Skin of body (tissue), 2 donors: Measurements from ENCODE around the gene CDHR2. TPM values are rescaled to one million over a fixed set of nuclear protein-coding genes. Genes with fewer than 3 reads are reported as not detected.

ENCODE experiments used
- DNase-seq: peaks from one replicate; lab custom pipeline; 2025; lab: John Stamatoyannopoulos, UW
- total RNA-seq: library from RNA; depleted of rRNA; stranded (reverse); fragments of >200 nt; gene quantifications from one replicate; pipeline ENCODE4 v1.2.3, GENCODE V29; 2014

The CDHR2 gene, protein sequence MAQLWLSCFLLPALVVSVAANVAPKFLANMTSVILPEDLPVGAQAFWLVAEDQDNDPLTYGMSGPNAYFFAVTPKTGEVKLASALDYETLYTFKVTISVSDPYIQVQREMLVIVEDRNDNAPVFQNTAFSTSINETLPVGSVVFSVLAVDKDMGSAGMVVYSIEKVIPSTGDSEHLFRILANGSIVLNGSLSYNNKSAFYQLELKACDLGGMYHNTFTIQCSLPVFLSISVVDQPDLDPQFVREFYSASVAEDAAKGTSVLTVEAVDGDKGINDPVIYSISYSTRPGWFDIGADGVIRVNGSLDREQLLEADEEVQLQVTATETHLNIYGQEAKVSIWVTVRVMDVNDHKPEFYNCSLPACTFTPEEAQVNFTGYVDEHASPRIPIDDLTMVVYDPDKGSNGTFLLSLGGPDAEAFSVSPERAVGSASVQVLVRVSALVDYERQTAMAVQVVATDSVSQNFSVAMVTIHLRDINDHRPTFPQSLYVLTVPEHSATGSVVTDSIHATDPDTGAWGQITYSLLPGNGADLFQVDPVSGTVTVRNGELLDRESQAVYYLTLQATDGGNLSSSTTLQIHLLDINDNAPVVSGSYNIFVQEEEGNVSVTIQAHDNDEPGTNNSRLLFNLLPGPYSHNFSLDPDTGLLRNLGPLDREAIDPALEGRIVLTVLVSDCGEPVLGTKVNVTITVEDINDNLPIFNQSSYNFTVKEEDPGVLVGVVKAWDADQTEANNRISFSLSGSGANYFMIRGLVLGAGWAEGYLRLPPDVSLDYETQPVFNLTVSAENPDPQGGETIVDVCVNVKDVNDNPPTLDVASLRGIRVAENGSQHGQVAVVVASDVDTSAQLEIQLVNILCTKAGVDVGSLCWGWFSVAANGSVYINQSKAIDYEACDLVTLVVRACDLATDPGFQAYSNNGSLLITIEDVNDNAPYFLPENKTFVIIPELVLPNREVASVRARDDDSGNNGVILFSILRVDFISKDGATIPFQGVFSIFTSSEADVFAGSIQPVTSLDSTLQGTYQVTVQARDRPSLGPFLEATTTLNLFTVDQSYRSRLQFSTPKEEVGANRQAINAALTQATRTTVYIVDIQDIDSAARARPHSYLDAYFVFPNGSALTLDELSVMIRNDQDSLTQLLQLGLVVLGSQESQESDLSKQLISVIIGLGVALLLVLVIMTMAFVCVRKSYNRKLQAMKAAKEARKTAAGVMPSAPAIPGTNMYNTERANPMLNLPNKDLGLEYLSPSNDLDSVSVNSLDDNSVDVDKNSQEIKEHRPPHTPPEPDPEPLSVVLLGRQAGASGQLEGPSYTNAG (N-terminal part only)
- total RNA-seq, result not detected

DNA sequence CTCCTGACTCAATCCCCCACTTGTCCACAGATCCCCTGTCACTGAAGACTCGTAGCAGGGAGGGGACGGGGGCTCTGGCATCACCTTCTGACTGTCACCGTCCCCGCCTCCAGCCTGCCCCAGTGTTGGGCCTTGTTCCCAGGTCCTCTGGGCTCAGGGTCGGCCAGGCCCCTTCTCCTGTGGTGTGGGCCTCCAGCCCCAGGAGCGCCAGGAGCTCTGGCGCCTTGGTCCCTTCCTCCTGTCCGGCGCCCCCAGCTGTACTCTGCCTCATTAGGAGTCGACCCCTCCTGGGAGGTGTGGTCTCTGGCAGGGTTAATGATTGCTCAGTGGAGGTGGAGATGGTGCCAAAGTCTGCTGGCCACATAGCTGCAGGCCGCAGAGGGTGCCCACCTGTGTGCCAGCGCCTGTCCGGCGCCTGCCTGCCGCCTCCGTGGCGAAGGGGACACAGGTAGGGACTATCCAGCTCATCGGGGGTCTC lies at the start of gene CDHR2:
Gene CDHR2, plus strand, starts transcription at position 376 of the 478 bp plus-strand sequence. CDS start 16,011 bp downstream, outside the sequence.
- no peak for DNase-seq

DNA sequence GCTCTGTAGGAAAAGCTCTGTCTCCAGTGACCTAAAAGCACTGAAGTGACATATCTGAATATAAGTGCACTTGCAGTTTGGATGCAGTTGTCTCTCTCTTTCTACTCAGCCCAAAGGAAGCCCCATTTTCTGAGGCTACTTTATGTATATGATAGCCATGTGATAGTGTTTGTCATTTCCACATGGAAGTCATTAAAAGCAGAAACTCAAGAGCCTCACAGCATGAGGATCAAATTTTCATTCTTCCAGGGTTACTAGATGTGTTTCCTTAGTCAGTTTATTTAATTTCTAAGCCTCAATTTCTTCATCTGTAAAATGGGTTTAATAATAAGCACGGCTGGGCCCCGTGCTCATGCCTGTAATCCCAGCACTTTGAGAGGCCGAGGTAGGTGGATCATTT lies 48.6 kb upstream of the CDHR2 start:
- no peak for DNase-seq

DNA sequence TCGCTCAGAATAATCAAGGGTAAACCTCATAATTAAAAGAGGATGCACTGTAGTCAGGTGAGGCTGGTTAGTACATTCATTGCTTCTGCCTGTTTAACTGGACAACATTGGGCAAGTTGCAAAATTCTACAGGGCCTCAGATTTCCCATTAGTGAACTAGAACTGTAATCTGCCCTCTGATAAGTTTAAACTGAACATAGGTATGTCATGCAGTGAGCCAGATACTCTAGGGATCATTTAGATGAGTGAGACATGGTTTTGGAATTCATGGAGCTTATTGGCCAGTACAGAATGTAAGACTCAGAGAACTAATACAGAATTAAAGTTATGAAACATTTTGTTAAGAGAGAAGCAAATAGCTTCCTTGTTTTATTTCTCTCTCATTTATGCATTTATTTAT lies 47.8 kb upstream of the CDHR2 start:
- DNase-seq, result no peak

DNA sequence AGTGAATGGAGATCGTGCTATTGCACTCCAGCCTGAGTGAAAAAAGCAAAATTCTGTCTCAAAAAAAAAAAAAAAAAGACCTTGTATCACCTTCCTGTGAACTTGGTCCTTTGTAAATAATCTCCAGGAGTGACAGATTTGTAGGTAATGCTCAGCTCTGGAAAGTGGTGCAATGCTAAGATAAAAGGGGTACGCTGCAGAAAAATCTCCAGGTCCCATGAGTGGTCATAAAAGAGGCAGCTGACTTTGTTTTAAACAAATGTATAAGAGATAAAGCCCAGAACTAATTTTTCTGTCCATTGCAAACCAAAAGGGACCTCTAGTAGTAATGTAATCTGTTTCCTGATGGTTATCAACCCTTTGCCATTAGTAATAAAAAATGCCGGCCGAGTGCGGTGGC lies 45.6 kb upstream of the CDHR2 start:
- no peak for DNase-seq

DNA sequence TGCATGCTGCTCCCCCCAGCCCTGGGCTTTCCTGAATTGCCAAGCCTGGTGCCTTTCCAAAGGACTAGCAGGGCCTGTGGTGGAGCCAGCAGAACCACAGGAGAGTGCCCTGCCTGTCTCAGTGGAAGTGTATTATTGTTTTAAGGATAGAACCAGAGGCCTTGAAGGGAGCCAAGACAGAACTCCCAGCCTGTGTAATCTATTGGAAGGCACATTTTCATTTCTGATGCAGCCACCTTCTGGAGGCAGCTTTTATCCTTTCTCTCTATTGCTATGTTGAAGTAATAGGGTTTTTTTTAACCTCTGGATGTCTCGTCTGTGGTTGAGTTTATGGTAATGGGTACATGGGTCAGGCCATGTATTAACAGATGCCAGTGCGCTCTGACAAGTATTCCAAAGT lies 41.2 kb upstream of the CDHR2 start:
- DNase-seq, result no peak

DNA sequence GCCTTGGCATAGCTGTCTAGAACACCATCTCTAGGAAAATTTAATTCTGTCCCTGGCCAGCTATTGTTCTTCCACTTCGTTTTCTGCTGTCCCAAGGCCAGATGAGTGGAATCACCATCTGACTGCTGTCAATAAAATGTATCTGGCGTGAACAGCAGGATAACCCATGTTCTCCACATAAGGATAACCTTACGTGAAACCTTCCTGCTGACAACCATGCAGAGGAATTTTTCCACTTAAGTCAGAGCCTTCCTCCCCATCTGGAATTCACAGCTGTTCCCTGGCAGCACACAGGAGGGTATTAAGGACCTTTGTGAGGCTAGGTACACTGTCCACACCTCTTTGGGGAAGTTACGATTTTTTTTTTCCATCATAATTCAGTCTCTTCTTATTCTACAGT lies 40.5 kb upstream of the CDHR2 start:
- no peak for DNase-seq

DNA sequence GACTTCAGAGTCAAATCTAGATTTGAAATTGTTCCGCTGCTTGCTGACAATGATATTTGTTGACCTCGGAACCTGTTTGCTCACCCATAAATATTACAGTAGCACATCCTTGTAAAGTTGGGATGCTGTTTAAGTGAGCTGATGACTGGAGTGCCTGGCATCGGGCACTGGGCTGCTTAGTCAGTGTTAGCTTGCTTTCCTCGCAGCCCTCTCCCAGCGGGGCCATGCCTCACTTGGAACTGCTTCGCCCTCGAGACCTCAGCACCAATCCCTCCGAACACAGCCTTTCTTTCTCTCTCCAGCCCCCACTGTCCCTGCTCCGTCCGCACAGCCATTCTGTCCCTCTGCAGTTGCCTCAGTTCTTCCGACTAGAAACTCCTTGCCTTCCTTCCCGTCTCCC lies 35.4 kb upstream of the CDHR2 start:
- no peak for DNase-seq

DNA sequence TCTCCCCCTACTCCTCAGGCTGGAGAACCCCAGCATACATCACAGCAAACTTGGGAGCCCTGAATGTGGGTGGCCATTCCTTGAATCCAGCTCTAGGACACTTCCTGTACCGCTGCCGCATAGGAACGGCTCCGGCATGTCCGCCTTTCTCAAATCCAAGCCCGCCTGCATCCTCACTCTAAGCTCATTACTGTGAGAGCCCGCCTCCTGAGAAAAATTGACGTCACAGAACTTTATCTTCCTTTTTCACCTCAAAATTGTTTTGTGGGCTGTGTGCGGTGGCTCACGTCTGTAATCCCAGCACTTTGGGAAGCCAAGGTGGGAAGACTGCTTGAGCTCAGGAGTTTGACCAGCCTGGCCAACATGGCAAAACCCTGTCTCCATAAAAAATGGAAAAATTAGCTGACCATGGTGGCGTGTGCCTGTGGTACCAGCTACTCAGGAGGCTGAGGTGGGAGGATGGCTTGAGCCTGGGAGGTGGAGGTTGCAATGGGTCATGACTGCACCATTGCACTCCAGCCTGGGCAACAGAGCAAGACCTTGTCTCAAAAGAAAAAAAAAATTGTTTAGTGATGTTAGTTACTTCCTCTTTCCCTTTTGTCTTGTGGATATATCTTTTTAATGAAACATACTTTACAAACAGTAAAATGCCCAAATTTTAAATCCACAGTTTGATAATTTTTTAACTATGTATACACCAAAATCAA lies 34.7 kb upstream of the CDHR2 start:
- no peak for DNase-seq

DNA sequence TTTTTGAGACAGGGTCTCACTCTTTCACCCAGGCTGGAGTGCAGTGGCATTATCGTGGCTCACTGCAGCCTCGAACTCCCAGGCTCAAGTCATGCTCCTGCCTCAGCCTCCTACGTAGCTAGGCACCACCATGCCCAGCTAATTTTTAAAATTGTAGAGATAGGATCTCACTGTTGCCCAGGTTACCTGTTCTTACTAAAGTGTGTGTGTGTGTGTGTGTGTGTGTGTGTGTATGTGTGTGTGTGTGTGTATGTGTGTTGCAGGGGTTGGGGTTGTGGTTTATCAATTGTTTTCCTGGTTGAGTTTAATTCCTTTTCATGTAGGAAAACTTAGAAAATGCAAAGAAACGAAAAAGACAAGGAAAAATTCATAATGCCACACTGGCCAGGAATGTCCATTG lies 33.7 kb upstream of the CDHR2 start:
- DNase-seq, result no peak

DNA sequence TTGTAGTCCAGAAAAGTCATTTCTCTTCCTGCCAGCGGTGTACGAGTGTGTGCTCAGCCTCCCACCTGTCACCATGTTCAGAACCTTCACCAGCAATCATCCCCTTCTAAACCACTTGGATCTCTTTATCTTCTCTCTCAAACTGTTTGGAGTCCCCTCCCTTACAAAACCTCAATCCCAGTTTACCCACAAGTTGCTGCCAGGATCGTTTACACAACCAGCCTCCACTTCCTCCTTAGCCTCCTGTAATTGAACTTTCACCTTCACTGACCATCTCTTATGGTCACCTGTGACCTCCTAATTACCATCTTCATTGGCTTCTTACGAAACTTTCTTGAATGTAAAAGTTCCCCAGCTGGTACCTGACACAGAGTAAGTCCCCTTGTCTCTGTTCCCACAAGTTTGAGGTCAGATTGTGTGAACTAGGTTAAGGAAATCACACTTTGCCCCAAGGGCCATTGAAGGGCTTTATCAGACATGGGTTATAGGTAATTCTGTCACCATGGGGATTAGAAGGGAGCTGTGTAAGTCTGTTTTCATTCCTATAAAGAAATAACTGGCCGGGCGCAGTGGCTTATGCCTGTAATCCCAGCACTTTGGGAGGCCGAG lies 32.0 kb upstream of the CDHR2 start:
- DNase-seq, result no peak

DNA sequence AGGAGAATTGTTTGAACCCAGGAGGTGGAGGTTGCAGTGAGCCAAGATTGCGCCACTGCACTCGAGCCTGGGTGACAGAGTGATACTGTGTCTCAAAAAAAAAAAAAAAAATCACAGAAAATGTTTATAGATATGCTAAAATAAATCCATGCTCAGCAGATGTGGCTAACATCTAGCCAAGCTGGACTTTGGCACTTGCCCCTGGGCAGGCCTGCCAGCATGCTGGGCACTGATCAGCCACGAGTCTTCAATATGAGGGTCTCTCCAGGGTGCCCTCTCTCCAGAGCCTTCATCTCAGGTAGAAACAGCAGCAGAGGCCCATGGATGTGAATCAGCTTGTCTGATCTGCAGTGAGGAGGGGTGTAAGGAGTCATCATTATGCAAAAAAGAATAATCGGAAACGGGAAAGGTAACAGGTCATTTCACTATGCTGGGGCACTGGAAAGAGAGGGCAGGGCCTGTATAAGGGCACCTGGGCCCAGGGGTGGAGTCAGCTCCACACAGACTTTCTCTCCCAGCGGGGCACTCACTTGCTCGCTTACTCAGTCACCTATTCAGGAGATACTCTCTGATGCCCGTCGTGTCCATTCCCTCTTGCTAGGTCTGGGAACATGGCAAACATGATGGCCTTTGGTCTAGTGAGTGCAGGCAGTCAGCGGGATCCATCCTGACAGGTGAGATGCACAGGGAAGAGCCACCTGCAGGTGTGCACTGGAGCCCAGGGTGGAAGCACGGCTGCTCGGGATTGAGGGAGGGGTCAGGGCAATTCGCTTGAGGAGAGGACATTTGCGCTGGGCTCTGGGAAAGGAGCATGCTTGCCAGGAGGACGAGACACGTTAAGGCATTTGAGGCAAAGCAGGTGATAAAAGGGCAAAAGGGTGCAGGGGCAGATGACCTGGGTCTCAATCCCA lies 29.1 kb upstream of the CDHR2 start:
- DNase-seq, result no peak

DNA sequence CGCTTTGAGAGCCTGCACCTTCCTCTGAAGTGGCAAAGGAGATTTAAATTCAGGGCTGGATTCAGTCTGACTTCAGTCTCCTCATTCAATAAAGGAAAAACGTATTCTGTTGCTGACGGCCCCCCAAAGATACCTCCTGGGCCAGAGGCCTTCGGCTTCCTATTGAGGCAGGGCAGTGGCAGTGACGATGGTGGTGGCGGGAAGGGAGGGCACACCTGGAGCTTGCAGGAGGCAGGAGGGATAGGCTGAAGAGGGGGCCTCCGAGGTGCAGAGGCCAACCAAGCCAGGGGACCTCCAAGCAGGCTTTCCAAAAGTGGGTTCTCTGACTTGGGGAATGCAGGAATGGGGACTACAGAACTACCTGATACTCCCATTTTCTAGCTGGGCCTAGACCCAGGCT lies 27.9 kb upstream of the CDHR2 start:
- DNase-seq, result no peak

DNA sequence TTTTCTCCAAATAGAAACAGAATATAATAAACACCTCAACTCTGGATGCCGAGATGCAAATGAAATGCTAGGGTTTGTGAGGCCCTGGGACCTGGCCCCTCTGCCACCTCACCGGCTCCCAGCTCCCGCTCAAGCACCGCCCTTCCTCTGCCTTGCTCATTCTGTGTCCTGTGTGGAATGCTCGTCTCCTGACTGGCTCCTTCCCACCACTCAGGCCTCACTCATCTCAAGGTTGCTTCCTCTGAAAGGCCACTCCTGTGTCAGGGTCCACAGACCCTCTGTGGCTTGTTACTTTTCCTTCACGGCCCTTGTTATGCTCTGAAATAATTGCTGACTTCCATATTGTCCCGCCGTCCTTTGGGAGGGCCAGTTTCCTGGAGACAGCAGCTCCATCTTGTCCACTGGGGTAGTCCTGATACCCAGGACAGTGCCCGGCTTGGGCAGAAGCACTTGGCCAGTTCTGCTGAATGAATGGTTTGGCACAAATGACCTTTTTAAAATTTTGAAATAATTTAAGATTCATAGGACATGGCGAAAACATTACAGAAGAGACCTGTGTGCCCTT lies 27.4 kb upstream of the CDHR2 start:
- no peak for DNase-seq

DNA sequence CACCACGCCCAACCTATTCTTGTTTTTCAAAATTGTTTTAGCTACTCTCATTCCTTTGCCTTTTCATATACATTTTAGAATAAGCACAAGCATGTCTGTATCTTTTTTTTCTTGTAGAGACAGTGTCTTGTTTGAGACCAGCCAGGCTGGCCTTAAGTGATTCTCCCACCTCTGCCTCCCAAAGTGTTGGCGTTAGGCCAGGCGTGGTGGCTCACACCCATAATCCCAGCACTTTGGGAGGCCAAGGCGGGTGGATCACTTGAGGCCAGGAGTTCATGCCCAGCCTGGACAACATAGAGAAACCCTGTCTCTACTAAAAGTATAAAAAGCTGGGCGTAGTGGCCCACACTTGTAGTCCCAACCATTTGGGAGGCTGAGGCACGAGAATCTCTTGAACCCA lies 25.0 kb upstream of the CDHR2 start:
- DNase-seq, result no peak

DNA sequence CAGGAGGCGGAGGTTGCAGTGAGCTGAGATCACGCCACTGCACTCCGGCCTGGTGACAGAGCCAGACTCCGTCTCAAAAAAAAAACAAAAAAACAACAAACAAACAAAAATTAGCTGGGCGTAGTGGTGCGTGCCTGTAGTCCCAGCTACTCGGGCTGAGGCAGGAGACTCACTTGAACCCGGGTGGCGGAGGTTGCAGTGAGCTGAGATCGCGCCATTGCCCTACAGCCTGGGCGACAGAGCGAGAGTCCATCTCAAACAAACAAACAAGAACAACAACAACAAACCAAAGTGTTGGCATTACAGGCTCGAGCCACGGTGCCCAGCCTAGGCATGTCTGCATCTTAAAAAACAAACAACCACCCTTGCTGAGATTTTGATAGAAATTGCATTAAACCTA lies 24.2 kb upstream of the CDHR2 start:
- DNase-seq, result no peak

DNA sequence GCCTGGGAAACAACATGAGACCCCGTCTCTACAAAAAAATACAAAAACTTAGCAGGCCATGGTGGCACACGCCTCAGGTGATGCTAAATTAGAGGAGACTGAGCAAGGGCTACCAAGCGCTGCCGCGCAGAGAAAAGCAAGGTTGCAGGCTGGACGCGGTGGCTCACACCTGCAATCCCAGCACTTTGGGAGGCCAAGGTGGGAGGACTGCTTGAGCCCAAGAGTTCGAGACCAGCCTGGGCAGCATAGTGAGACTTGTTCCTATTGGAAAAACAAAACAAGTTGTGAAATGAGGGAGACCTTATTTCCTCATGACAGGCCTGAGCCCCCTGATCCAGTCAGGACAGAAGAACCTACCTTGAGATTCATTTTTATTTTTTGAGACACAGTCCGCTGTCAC lies 23.5 kb upstream of the CDHR2 start:
- DNase-seq, result no peak

DNA sequence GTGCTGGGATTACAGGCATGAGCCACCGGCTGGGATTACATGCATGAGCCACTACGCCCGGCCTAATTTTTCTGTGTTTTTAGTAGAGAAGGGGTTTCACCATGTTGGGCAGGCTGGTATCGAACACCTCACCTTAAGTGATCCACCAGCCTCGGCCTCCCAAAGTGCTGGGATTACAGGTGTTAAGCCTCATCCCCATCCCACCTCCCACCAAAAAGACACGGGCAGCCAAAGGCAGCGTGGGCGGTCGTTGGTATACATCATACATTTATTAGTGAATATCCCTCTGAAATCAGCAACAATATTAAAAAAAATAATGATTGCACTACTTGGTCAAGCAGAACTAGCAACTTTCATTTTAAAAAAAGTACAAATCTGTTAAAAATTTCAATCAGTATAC lies 22.7 kb upstream of the CDHR2 start:
- DNase-seq, result no peak

DNA sequence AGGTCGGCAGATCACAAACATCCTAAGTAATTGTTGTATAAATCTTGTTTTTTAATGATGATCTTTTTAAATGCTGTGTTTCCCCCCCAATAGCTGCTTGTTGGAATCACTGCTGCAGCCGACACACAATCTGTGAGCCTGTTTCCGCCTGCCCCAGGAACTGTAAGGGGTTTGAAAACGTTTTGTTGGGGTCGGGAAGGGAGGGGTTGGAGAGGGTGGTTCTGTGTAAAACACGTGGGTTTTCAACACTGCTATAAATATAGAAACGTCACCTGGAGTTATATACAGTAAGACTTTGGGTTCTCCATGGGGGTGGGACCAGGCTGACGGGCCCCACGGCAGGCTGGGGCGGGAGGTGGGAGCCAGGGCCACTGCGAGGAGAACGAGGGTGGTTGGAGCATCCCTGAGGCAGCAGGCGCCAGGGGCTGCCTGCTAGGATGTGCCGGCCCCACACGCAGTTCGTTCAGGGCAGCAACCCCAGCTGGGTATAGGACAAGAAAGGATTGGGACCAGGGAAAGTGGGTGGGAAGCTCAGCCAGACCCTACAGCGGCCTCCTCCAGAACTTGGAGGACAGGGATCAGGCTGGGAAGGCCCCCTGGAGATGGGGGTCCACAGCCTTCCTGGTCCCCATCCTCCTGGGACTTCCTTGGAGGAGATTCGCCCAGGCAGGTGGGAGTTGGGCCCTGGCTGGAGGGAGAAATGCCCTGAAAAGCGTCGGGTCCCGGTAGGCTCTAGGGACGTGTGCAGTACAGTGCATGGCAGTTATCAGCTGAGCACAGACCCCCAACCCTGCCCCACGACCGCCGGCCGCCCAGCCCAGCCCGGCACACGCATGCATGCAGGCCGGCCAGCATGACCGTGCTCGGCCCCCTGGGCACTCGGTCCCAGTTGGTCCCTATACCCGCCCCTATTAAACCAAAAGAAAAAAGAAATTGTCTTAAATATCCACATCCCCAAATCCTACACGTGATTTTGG lies 21.6 kb upstream of the CDHR2 start:
- DNase-seq, result no peak
